Kidney capillary endothelial cell (primary cell): ENCODE results near the gene CAPN7.

ENCODE experiments used
- DNase-seq: peaks from one replicate; pipeline ENCODE4 v3.0.0-alpha.2; 2018; ENCODE audit warnings: low spot score

The CAPN7 gene

GRCh38 chr3:15246186-15246585 is 40.1 kb downstream of the CAPN7 start:
- DNase-seq = no peak

GRCh38 chr3:15253023-15253697 is 47.1 kb downstream of the CAPN7 start:
- no peak for DNase-seq

GRCh38 chr3:15255215-15255614 is 49.2 kb downstream of the CAPN7 start:
- no peak for DNase-seq

GRCh38 chr3:15256861-15257341 is 50.9 kb downstream of the CAPN7 start:
- DNase-seq = no peak

GRCh38 chr3:15258720-15259119 is 52.7 kb downstream of the CAPN7 start:
- DNase-seq = no peak

- DNase-seq = no peak
Measured at GRCh38 chr3:15260531-15260930, 54.5 kb downstream of the CAPN7 start.

- no peak for DNase-seq
Measured at GRCh38 chr3:15261274-15261673, 55.2 kb downstream of the CAPN7 start.

GRCh38 chr3:15262021-15262420 is 56.0 kb downstream of the CAPN7 start:
- DNase-seq = no peak

GRCh38 chr3:15263120-15263519 is 57.1 kb downstream of the CAPN7 start:
- DNase-seq = no peak

- no peak for DNase-seq
Measured at GRCh38 chr3:15263926-15264325, 57.9 kb downstream of the CAPN7 start.

- DNase-seq = no peak
Measured at GRCh38 chr3:15264486-15264885, 58.4 kb downstream of the CAPN7 start.

- DNase-seq = no peak
Measured at GRCh38 chr3:15265655-15266509, 59.8 kb downstream of the CAPN7 start.

GRCh38 chr3:15266510-15267376 is 60.7 kb downstream of the CAPN7 start:
- no peak for DNase-seq

GRCh38 chr3:15267502-15267901 is 61.5 kb downstream of the CAPN7 start:
- DNase-seq = no peak

GRCh38 chr3:15268033-15268631 is 62.1 kb downstream of the CAPN7 start:
- DNase-seq = peak; percentile 86

GRCh38 chr3:15269091-15269989 is 63.3 kb downstream of the CAPN7 start:
- DNase-seq = peak; percentile 96

- DNase-seq = no peak
Measured at GRCh38 chr3:15271030-15271429, 65.0 kb downstream of the CAPN7 start.

- no peak for DNase-seq
Measured at GRCh38 chr3:15271785-15272381, 65.8 kb downstream of the CAPN7 start.

- no peak for DNase-seq
Measured at GRCh38 chr3:15272426-15273196, 66.6 kb downstream of the CAPN7 start.

GRCh38 chr3:15273227-15273626 is 67.2 kb downstream of the CAPN7 start:
- no peak for DNase-seq
